ENCODE results near the gene TXN2. TPM values are rescaled to one million over a fixed set of nuclear protein-coding genes. Genes with fewer than 3 reads are reported as not detected.
"Not testable (repeated sequence)": the region's sequence is repeated elsewhere in the genome, so short reads cannot be mapped to it uniquely, and the experiment has no call there.

Gene TXN2
- total and polyA plus RNA-seq, 2 experiments from 2014 or later = 83.1 to 193 TPM

GRCh38 chr22:36425977-36426523, 55.4 kb downstream of the TXN2 start:
- Histone ChIP-seq H3K9me3 (ENCODE audit: low read depth) (no peaks in the 10 kb centered on the region), H3K27ac (peak overlapping the region; percentile 92), H3K4me1 (ENCODE audit: low read depth) (peaks cover 17% of the 10 kb centered on the region), H3K27me3 (no peaks in the 10 kb centered on the region), H3K36me3 (no peaks in the 10 kb centered on the region), H3K4me3 (no peak overlapping the region)
- DNase-seq (ENCODE audit: low read depth in 1 of 2, low spot score in 1 of 2) = peak; percentile 55 to 73
- TF ChIP-seq, protein P1, sequence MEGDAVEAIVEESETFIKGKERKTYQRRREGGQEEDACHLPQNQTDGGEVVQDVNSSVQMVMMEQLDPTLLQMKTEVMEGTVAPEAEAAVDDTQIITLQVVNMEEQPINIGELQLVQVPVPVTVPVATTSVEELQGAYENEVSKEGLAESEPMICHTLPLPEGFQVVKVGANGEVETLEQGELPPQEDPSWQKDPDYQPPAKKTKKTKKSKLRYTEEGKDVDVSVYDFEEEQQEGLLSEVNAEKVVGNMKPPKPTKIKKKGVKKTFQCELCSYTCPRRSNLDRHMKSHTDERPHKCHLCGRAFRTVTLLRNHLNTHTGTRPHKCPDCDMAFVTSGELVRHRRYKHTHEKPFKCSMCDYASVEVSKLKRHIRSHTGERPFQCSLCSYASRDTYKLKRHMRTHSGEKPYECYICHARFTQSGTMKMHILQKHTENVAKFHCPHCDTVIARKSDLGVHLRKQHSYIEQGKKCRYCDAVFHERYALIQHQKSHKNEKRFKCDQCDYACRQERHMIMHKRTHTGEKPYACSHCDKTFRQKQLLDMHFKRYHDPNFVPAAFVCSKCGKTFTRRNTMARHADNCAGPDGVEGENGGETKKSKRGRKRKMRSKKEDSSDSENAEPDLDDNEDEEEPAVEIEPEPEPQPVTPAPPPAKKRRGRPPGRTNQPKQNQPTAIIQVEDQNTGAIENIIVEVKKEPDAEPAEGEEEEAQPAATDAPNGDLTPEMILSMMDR (IDR thresholded peaks at IDR 0.05; ENCODE audit: low read depth, low read length) = no peak

DNA sequence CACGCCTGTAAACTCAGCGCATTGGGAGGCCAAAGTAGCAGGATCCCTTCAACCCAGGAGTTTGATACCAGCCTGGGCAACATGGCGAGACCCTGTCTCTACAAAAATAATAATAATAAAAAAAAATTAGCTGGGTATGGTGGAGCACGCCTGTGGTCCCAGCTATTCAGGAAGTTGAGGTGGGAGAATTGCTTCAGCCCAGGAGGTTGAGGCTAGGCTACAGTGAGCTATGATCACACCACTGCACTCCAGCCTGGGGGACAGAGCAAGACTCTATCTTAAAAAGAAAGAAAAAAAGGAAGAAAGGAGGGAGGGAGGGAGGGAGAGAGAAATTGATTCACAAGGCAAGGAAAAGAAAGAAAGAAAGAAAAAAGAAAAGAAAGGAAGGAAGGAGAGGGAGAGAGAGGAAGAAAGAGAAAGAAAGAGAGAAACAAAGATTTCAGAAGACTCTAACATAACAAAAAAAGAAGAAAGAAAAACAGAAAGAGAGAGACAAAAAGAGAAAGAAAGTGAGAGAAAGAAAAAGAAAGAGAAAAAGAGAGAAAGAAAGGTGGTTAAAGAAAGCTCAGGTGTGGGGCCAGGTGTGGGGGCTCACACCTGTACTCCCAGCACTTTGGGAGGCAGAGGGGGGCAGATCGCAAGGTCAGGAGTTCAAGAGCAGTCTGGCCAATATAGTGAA, 56.4 kb downstream of the TXN2 start:
- H3K4me1 ChIP-seq (ENCODE audit: low read depth) = peaks cover 17% of the 10 kb centered on the region
- no peaks in the 10 kb centered on the region for H3K9me3 ChIP-seq (ENCODE audit: low read depth)
- no peak overlapping the region for H3K4me3 ChIP-seq
- no peak overlapping the region for H3K27ac ChIP-seq
- no peaks in the 10 kb centered on the region for H3K36me3 ChIP-seq
- H3K27me3 ChIP-seq = no peaks in the 10 kb centered on the region
- TF ChIP-seq, protein P1 (IDR thresholded peaks at IDR 0.05; ENCODE audit: low read depth, low read length) = no peak
- no peak for DNase-seq (ENCODE audit: low read depth in 1 of 2, low spot score in 1 of 2)

GRCh38 chr22:36424466-36424865, 57.0 kb downstream of the TXN2 start:
- H3K4me1 ChIP-seq (ENCODE audit: low read depth) = peaks cover 20% of the 10 kb centered on the region
- H3K4me3 ChIP-seq; H3K36me3 ChIP-seq; H3K27me3 ChIP-seq; DNase-seq (ENCODE audit: low read depth in 1 of 2, low spot score in 1 of 2); H3K27ac ChIP-seq; H3K9me3 ChIP-seq (ENCODE audit: low read depth): not testable (repeated sequence)

DNA sequence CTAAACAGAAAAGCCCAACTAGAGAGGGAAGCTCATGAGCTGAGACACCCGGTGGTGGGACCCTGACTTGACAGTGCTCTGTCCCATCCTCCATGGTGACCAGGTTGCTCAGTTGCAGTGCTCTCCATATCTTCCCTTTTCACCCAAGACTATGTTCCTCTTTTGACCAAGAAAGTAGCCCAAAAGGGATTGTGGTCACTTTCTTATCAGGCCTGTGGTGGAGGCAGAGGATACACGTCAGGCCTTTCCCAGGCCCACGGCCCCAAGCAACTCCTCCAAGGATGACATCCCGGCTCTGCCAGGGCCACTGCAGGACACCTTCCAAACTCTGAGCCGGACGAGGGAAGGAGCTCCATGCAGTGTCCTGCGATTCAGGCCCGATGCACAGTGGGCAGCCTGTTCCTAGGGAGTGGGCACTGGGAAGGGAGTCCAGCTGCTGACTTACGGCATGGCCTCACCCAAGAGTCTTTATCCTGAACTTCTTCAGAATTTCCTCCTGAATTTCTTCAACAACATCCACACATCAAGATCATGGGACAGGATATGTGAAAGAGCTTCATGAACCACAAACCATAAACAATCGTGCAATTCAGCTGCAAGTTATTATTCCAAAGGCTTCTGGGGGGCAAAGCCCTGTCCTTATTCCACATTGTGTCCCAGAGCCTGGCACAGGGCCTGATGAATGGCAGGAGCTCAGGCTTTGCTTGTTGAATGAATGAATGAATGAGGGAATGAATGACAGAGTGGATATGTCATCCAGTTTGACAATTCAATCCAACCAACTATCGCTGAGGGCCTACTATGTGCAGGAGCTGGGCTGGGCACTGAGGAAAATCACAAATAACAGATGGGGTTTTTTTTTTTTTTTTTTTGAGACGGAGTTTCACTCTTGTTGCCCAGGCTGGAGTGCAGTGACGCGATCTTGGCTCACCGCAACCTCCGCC, 57.7 kb downstream of the TXN2 start:
- TF ChIP-seq, protein P1 (IDR thresholded peaks at IDR 0.05; ENCODE audit: low read depth, low read length) = no peak
- Histone ChIP-seq H3K4me1 (ENCODE audit: low read depth) (peaks cover 27% of the 10 kb centered on the region), H3K4me3 (no peak overlapping the region), H3K27me3 (no peaks in the 10 kb centered on the region), H3K36me3 (no peaks in the 10 kb centered on the region), H3K9me3 (ENCODE audit: low read depth) (no peaks in the 10 kb centered on the region), H3K27ac (no peak overlapping the region)
- DNase-seq (ENCODE audit: low read depth in 1 of 2, low spot score in 1 of 2) = peak in 1 of 2 donors; percentile 84

GRCh38 chr22:36422287-36423014, 59.0 kb downstream of the TXN2 start:
- TF ChIP-seq, protein P1 (IDR thresholded peaks at IDR 0.05; ENCODE audit: low read depth, low read length) = no peak
- H3K9me3 ChIP-seq (ENCODE audit: low read depth) = no peaks in the 10 kb centered on the region
- peak overlapping the region; percentile 41 for H3K27ac ChIP-seq
- H3K27me3 ChIP-seq = no peaks in the 10 kb centered on the region
- DNase-seq (ENCODE audit: low read depth in 1 of 2, low spot score in 1 of 2) = no peak
- peaks cover 27% of the 10 kb centered on the region for H3K4me1 ChIP-seq (ENCODE audit: low read depth)
- H3K36me3 ChIP-seq = no peaks in the 10 kb centered on the region
- H3K4me3 ChIP-seq = no peak overlapping the region

Data from cardiac muscle cell (in vitro differentiated cells and primary cell).